ENCODE results near the gene COL5A1.

COL5A1 gene

DNA sequence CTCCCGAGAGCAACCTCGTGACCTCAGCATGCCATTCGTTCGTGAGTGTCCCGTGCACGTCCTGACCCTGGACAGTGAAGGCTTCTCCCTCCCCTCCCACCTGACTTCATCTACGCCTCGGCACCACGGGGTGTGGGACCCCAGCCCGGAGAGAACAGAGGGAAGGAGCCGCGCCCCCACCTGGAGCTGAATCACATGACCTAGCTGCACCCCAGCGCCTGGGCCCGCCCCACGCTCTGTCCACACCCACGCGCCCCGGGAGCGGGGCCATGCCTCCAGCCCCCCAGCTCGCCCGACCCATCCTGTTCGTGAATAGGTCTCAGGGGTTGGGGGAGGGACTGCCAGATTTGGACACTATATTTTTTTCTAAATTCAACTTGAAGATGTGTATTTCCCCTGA is 200.7 kb downstream of the COL5A1 start:
- no peak for DNase-seq (ENCODE audit: extremely low read depth, low read depth)
- TF ChIP-seq CTCF (IDR thresholded peaks at IDR 0.05; ENCODE audit: low read depth, low read length), result no peak

DNA sequence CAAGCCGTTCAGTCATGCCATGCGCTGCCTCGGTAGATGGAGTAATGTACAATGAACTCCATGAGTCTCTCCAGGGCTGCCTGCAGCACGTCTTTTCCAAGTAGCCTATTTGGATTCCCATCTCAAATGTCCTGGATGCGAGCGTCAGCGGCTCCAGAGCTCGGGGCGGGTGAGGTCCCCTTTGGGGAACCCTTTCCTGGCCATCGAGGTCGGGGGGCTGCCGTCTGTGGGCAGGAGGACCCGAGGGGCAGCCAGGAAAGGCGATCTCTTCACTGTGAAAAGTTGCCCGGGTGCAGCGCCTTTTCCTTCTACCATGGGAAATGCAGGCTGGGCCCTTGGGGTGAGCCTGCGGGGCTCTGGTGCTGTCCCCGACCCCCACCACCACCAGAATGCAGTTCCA is 202.1 kb downstream of the COL5A1 start:
- TF ChIP-seq CTCF (IDR thresholded peaks at IDR 0.05; ENCODE audit: low read depth, low read length), result no peak
- DNase-seq (ENCODE audit: extremely low read depth, low read depth), result no peak

- DNase-seq (ENCODE audit: extremely low read depth, low read depth), result no peak
- no peak for TF ChIP-seq CTCF (IDR thresholded peaks at IDR 0.05; ENCODE audit: low read depth, low read length)
These were observed 203.2 kb downstream of the COL5A1 start for GRCh38 chr9:134844821-134845220.

GRCh38 chr9:134846187-134846586 is 204.6 kb downstream of the COL5A1 start:
- no peak for TF ChIP-seq CTCF (IDR thresholded peaks at IDR 0.05; ENCODE audit: low read depth, low read length)
- DNase-seq (ENCODE audit: extremely low read depth, low read depth), result no peak

DNA sequence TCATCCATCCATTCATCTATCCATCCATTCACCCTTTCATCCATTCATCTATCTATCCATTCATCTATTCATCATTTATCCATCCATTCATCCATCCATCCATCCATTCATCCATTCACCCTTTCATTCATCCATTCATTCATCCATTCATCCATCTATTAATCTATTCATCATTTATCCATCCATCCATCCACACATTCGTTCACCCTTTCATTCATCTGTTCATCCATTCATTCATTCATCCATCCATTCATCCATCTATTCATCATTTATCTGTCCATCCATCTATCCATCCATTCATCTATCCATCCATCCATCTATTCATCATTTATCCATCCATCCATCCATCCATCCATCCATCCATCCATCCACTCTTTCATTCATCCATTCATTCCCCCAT is 205.1 kb downstream of the COL5A1 start:
- no peak for TF ChIP-seq CTCF (IDR thresholded peaks at IDR 0.05; ENCODE audit: low read depth, low read length)
- DNase-seq (ENCODE audit: extremely low read depth, low read depth), result no peak

- DNase-seq (ENCODE audit: extremely low read depth, low read depth), result no peak
- no peak for TF ChIP-seq CTCF (IDR thresholded peaks at IDR 0.05; ENCODE audit: low read depth, low read length)
These were observed 205.5 kb downstream of the COL5A1 start for GRCh38 chr9:134847138-134847537.

GRCh38 chr9:134847752-134848432 is 206.3 kb downstream of the COL5A1 start:
- no peak for DNase-seq (ENCODE audit: extremely low read depth, low read depth)
- no peak for TF ChIP-seq CTCF (IDR thresholded peaks at IDR 0.05; ENCODE audit: low read depth, low read length)

Measured in AG09319 (cell line).